HepG2 (cell line): ENCODE data around the gene UGT1A8. TPM values are rescaled to one million over a fixed set of nuclear protein-coding genes. Genes with fewer than 3 reads are reported as not detected.

Experiments used
- ATAC-seq: fragments of 200-7000 bp; cut with Tn5 transposase; 3 replicates; pipeline ENCODE4 v1.9.1; 2020; ENCODE audit warnings: mild to moderate bottlenecking, moderate library complexity
- BruUV-seq: library from RNA; stranded (reverse); fragments of 400-500 nt; replicated peaks from 2 replicates; lab custom pipeline; 2021; lab: Mats Ljungman, UMichigan
- CTCF ChIA-PET: fragments of 300-600 bp; formaldehyde crosslinking; extraction: SDS; loops from one replicate; lab custom pipeline; 2021; ENCODE audit warnings: low total read pairs, inconsistent platforms, low intra/inter-chr PET ratio; lab: Yijun Ruan, JAX
- POLR2A ChIA-PET: fragments of 350-600 bp; sonication (Branson Sonifier 250); formaldehyde crosslinking; loops from one replicate; lab custom pipeline; 2020; ENCODE audit warnings: antibody characterized with exemption, inconsistent platforms; lab: Yijun Ruan, JAX
- DNase-seq: peaks from one replicate; pipeline ENCODE4 v3.0.0-alpha.2; 2015; ENCODE audit warnings: low spot score
- FAIRE-seq: peaks from 3 replicates; lab custom pipeline; 2011; peaks lifted over from hg19 to GRCh38; lab: Jason Lieb, UNC
- H2AFZ ChIP-seq: one replicate; pipeline ENCODE4 v1.6.1; 2011; ENCODE audit warnings: low read length, inconsistent platforms
- H3K27ac ChIP-seq: fragments of 300-600 bp; 3 replicates; pipeline ENCODE4 v1.8.0; 2011; ENCODE audit warnings: mixed run types, mild to moderate bottlenecking, mixed read lengths, low read length, inconsistent platforms; ENCODE audit not compliant: insufficient read depth; ENCODE audit errors: extremely low read length
- H3K27me3 ChIP-seq, 2 experiments: fragments of 200-600 bp in 1 of 2; 2 replicates in 1 of 2; 3 replicates in 1 of 2; pipeline versions ENCODE4 v1.6.0 to v1.8.0; 2011; ENCODE audit warnings: low read length in 2 of 2, mild to moderate bottlenecking in 2 of 2, moderate library complexity in 2 of 2, inconsistent platforms in 1 of 2; ENCODE audit not compliant: insufficient read depth in 2 of 2, control insufficient read depth in 1 of 2
- H3K36me3 ChIP-seq, 2 experiments: fragments of 200-600 bp in 1 of 2; replicated peaks in 1 of 2; 2 replicates in 1 of 2; 3 replicates in 1 of 2; pipeline versions ENCODE4 v1.5.1 to v1.8.0; 2011; ENCODE audit warnings: low read length in 2 of 2, inconsistent platforms in 1 of 2; ENCODE audit not compliant: insufficient read depth in 2 of 2, control insufficient read depth in 1 of 2
- H3K4me1 ChIP-seq: 2 replicates; pipeline ENCODE4 v1.5.1; 2012; ENCODE audit warnings: low read length, inconsistent platforms; ENCODE audit not compliant: insufficient read depth
- H3K4me2 ChIP-seq: 2 replicates; pipeline ENCODE4 v1.6.0; 2011; ENCODE audit warnings: low read depth, low read length, inconsistent platforms
- H3K4me3 ChIP-seq, 3 experiments: fragments of 200-600 bp in 1 of 3; sonication (generic), shearing (Covaris generic) in 1 of 3; replicated peaks in 1 of 3; 2 replicates each; pipeline ENCODE4 v1.5.1; 2011 to 2016; ENCODE audit warnings: low read length in 3 of 3, inconsistent platforms in 2 of 3, low read depth in 2 of 3, mild to moderate bottlenecking in 2 of 3, control low read depth in 1 of 3, mixed read lengths in 1 of 3; ENCODE audit not compliant: insufficient read depth in 1 of 3
- H3K79me2 ChIP-seq: one replicate; pipeline ENCODE4 v1.6.1; 2011; ENCODE audit warnings: low read length, inconsistent platforms; ENCODE audit not compliant: insufficient read depth
- H3K9ac ChIP-seq: 2 replicates; pipeline ENCODE4 v1.6.0; 2011; ENCODE audit warnings: mild to moderate bottlenecking, low read depth, low read length, inconsistent platforms; ENCODE audit not compliant: insufficient read depth
- H3K9me3 ChIP-seq: 2 replicates; pipeline ENCODE4 v1.5.1; 2012; ENCODE audit warnings: mild to moderate bottlenecking, low read length
- H4K20me1 ChIP-seq: 2 replicates; pipeline ENCODE4 v1.6.0; 2011; ENCODE audit warnings: inconsistent platforms, mild to moderate bottlenecking, low read length, moderate library complexity; ENCODE audit not compliant: insufficient read depth
- GPN1 ChIP-seq: sonication (generic); formaldehyde crosslinking; IDR thresholded peaks from 2 replicates; pipeline ENCODE4 v1.5.1; 2020; ENCODE audit warnings: missing genetic modification reagents, borderline replicate concordance
- KDM5B ChIP-seq: sonication (generic); formaldehyde crosslinking; IDR thresholded peaks from 2 replicates; pipeline ENCODE4 v1.4.0; 2020; ENCODE audit warnings: missing genetic modification reagents, mild to moderate bottlenecking, borderline replicate concordance
- MYC ChIP-seq: sonication (generic); formaldehyde crosslinking; IDR thresholded peaks from 2 replicates; pipeline ENCODE4 v1.9.0; 2021; ENCODE audit warnings: missing genetic modification reagents, borderline replicate concordance
- RARA ChIP-seq: IDR thresholded peaks from 2 replicates; pipeline ENCODE4 v1.6.1; 2016; ENCODE audit warnings: missing genetic modification reagents, missing compliant biosample characterization
- SALL1 ChIP-seq: sonication (generic); formaldehyde crosslinking; IDR thresholded peaks from 2 replicates; pipeline ENCODE4 v1.8.0; 2022; ENCODE audit warnings: mild to moderate bottlenecking, missing genetic modification reagents
- TEAD3 ChIP-seq: optimal IDR thresholded peaks from 2 replicates; pipeline ENCODE3; 2016; ENCODE audit warnings: borderline replicate concordance
- ZFX ChIP-seq: sonication (generic); formaldehyde crosslinking; IDR thresholded peaks from 2 replicates; pipeline ENCODE4 v1.4.0; 2020; ENCODE audit warnings: mild to moderate bottlenecking, low read depth, missing genetic modification reagents, moderate library complexity
- ZNF30 ChIP-seq: sonication (generic); formaldehyde crosslinking; IDR thresholded peaks from 2 replicates; pipeline ENCODE4 v1.5.0; 2020; ENCODE audit warnings: mild to moderate bottlenecking, missing genetic modification reagents
- ZNF337 ChIP-seq: sonication (generic); formaldehyde crosslinking; IDR thresholded peaks from 2 replicates; pipeline ENCODE4 v1.5.1; 2020; ENCODE audit warnings: missing genetic modification reagents, low read depth, mild to moderate bottlenecking, borderline replicate concordance
- ZNF687 ChIP-seq: sonication (generic); formaldehyde crosslinking; IDR thresholded peaks from 2 replicates; pipeline ENCODE4 v1.5.1; 2020; ENCODE audit warnings: mild to moderate bottlenecking, missing genetic modification reagents, moderate library complexity
- ZNF746 ChIP-seq: sonication (generic); formaldehyde crosslinking; IDR thresholded peaks from 2 replicates; pipeline ENCODE4 v1.8.0; 2022; ENCODE audit warnings: mild to moderate bottlenecking, missing genetic modification reagents
- WGBS: methylation state at CpG from one replicate; pipeline ENCODE4 v1.1.6; 2017; ENCODE audit warnings: low lambda C conversion rate; 5-methylcytosine and 5-hydroxymethylcytosine counted together
- in situ Hi-C: cut with HindIII; loops from 2 replicates; pipeline ENCODE4 v1.10.0; 2017; ENCODE audit warnings: low pct_unique_long_range_greater_than_20kb; ENCODE audit not compliant: extremely low pct_ligation_motif_present
- intact Hi-C: fragments of 100-400 bp; cut with micrococcal nuclease; formaldehyde crosslinking; loops from one replicate; pipeline ENCODE4 v1.10.0; 2022; ENCODE audit not compliant: unreplicated experiment
- polyA plus RNA-seq, 8 experiments: library from polyadenylated mRNA; depleted of rRNA in 3 of 8; stranded (reverse) in 7 of 8; unstranded in 1 of 8; fragments of >200 nt; fragmentation: Illumina TruSeq in 4 of 8; extraction: Trizol in 4 of 8; gene quantifications; 2 replicates each; pipeline versions ENCODE4 v1.2.1 to v1.2.3, GENCODE V29; 2011 to 2016; ENCODE audit warnings: low read depth in 4 of 8, missing spikeins in 1 of 8, mixed read lengths in 1 of 8; ENCODE audit not compliant: insufficient read depth in 1 of 8
- total RNA-seq, 5 experiments: library from RNA; depleted of rRNA; stranded (reverse); fragments of >200 nt; fragmentation: Illumina TruSeq; extraction: Trizol; gene quantifications; 2 replicates each; pipeline ENCODE4 v1.2.3, GENCODE V29; 2016; ENCODE audit warnings: low read depth in 1 of 5

Gene UGT1A8
- total and polyA plus RNA-seq, 2 of the 13 experiments (the other 11 are each of a cell fraction or from before 2014, with no cell fraction given): not detected

- TF ChIP-seq ZNF687 (CRISPR knock-in tag): 0 out of 2 replicates have a peak, but pooled peaks have one; percentile 11
- TF ChIP-seq, all 625 proteins: peak for 17; not testable (repeated sequence) for 608
Observed at GRCh38 chr2:233745838-233746237, 128.4 kb downstream of the UGT1A8 start (continued).

- peaks cover 24% of the 10 kb centered on the region for H3K9me3 ChIP-seq
Observed at GRCh38 chr2:233746475-233747282, 129.2 kb downstream of the UGT1A8 start.

More at GRCh38 chr2:233746475-233747282, 129.2 kb downstream of the UGT1A8 start:
- Histone ChIP-seq H3K27me3 (peaks cover 1 to 64% of the 10 kb centered on the region in 2 experiments; a peak in 4 of 5 replicates), H3K79me2 (no peaks in the 10 kb centered on the region), H3K27ac (no peak overlapping the region)
- intact Hi-C loops: no loop called here
- in situ Hi-C loops: no loop called here
- WGBS: 76% methylated on average over 10 of the region's 10 CpGs
- POLR2A ChIA-PET: interaction anchor here (1.6 kb wide), 1 partner anchor 11 kb away, joined by 9 read pairs; no protein-coding TSS in a partner anchor
- FAIRE-seq: no peak
- no TSS peak for BruUV-seq
- CTCF ChIA-PET: no interaction called here
- TF ChIP-seq ZNF337 (no peak), ZNF30 (CRISPR knock-in tag) (no peak), ZFX (no peak), SALL1 (CRISPR knock-in tag) (no peak), RARA (CRISPR knock-in tag) (0 out of 2 replicates have a peak, but pooled peaks have one; percentile 5), ZNF746 (no peak), TEAD3 (CRISPR knock-in tag) (peak; percentile 49), MYC (no peak), KDM5B (CRISPR knock-in tag) (no peak), GPN1 (CRISPR knock-in tag) (no peak)
- TF ChIP-seq, all 625 proteins: peak for 2
- H2AFZ ChIP-seq: no peak overlapping the region
- peaks cover 27% of the 10 kb centered on the region for H3K4me1 ChIP-seq
- H4K20me1 ChIP-seq: no peaks in the 10 kb centered on the region
- DNase-seq (no peak), ATAC-seq (no peak)
- 0 out of 2 replicates have a peak overlapping the region, but pooled peaks have one; percentile 54 for H3K4me2 ChIP-seq
- H3K4me3 ChIP-seq: no peak overlapping the region
- H3K36me3 ChIP-seq: no peaks in the 10 kb centered on the region
- H3K9ac ChIP-seq: no peak overlapping the region
